GM12875 (cell line): Measurements from ENCODE around the gene PTPRK.

Experiments
- H3K4me3 ChIP-seq: one replicate; pipeline ENCODE4 v1.5.1; 2011; ENCODE audit warnings: low read depth, low read length, control low read depth
- TF ChIP-seq, protein P1 (sequence below): IDR thresholded peaks from 2 replicates; pipeline ENCODE4 v1.5.1; 2011; ENCODE audit warnings: low read depth, mild to moderate bottlenecking, control low read depth, inconsistent platforms, low read length, moderate library complexity, borderline replicate concordance; ENCODE audit not compliant: insufficient read depth

The PTPRK gene

DNA sequence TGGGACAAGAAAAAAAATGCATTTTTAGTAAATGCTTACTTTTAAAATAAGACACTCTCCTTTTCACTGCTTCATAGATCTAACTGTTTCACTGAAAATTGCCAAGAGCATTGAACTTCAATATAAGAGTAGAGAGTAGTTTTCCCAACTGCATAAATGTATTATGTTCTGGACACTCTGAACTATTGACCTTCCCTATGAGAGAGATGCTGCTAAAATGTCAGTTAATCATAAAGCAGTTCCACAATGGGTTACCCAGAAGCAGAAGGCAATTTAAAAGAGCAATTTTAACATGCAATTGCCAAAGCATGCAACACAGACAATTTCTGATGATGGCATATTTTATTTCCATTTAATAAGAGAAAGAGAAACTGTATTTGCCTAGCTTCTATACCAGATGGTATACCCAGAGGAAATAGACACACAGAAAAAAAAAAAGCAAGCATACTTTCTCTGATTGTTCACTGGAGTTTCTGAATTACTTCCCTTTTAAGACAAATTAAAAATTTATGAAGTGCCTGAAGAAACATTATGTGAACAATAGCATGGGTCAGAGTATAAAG lies 340.4 kb downstream of the PTPRK start:
- TF ChIP-seq, protein P1, sequence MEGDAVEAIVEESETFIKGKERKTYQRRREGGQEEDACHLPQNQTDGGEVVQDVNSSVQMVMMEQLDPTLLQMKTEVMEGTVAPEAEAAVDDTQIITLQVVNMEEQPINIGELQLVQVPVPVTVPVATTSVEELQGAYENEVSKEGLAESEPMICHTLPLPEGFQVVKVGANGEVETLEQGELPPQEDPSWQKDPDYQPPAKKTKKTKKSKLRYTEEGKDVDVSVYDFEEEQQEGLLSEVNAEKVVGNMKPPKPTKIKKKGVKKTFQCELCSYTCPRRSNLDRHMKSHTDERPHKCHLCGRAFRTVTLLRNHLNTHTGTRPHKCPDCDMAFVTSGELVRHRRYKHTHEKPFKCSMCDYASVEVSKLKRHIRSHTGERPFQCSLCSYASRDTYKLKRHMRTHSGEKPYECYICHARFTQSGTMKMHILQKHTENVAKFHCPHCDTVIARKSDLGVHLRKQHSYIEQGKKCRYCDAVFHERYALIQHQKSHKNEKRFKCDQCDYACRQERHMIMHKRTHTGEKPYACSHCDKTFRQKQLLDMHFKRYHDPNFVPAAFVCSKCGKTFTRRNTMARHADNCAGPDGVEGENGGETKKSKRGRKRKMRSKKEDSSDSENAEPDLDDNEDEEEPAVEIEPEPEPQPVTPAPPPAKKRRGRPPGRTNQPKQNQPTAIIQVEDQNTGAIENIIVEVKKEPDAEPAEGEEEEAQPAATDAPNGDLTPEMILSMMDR = no peak
- no peak overlapping the region for H3K4me3 ChIP-seq

DNA sequence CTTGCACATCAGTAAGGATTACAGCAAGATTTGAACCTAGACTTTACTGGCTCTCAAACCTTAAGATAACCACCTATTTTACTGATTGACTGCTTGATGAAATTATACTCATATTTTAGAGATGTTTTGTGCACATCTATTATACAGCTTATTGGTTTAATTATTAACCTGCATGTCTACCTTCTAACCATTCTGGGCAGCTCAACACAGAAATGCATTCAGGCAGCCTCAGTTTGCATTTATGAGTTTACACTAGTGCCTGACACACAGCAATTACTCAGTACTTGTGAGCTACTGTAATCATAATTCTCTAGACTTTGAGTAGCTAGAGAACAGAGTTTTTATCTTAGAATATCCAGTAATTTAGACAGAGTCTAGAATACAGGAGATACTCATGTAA lies 345.7 kb downstream of the PTPRK start:
- no peak overlapping the region for H3K4me3 ChIP-seq
- TF ChIP-seq, protein P1 = no peak

DNA sequence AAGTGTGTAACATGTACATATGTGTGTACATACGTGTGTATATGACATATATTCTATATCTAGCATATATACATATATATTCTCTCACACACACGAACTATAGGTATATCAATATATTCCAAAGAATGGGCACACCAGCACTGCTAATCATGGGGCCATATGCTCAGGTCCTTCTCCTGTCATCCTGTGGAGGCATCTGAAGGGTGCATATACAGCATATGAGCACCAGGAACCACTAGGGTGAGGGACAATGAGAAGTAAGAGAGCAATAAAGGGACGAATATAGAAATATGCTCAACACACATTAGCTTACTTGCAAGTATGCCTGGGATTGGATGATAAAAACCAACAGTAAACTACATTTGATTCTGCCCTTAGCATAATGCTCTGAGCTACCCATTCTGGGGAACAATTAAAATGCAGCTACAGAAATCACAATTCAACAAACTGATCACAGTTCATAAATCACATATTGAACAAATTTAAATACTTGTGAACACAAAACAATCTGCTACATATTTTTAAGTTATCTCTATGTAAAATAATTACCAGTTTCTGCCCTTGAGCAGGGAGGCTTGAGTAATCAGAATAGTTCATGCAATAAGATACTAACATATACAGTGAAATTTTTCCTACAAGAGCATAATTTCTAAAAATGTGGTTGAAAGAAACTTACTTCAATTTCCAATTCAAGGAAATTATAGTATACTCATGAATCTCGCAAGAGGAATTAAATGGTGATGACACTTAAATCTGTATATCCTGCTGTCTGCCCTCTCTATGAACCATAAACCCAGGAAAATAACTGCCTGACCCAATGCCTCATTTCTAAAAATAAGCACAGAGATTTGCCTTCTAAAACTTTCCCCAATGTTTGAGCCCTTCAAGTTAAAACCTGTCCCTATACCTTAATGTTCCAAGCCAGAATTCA lies 347.4 kb downstream of the PTPRK start:
- TF ChIP-seq, protein P1 = no peak
- H3K4me3 ChIP-seq = no peak overlapping the region

- H3K4me3 ChIP-seq = no peak overlapping the region
- TF ChIP-seq, protein P1 = no peak
Observed at GRCh38 chr6:128172081-128172480, 348.3 kb downstream of the PTPRK start.

DNA sequence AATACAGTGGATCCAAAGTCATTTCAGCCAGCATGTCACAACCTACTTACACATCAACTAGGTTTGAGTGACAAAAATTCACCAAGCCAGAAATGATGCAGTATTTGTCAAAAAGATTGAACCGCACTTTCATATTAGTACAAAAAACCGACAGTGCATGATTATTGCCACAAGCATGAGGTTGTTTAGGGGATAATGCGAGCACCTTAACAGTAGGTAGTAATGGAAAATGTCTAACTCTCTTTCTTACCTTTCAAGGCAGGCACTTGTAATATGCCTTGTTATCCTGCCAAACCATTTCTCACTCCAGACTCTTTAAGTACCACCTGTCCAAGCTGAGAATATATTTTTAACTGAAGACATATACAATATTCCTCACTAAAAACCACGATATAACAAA lies 349.2 kb downstream of the PTPRK start:
- H3K4me3 ChIP-seq = no peak overlapping the region
- TF ChIP-seq, protein P1 = no peak

GRCh38 chr6:128168244-128168643 lies 352.2 kb downstream of the PTPRK start:
- TF ChIP-seq, protein P1 = no peak

DNA sequence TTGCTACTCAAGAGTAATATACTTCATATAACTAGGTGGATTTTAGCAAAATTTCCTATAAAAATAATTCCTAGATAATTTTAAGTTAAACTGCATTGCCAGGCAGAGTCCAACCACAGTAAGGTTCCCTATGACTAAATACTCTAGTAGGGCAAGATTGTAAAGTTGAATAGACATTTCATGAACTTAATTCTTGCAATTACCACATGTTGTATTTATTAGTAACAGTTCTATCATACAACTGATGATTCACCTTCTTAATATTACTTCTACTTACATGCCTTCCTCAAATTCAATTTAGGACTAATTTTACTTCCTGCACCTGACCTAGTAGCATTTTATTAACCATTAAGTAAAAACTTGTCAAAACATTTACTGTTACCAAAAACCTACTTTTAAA lies 352.8 kb downstream of the PTPRK start:
- TF ChIP-seq, protein P1 = no peak

More at GRCh38 chr6:128168244-128168643, 352.2 kb downstream of the PTPRK start:
- no peak overlapping the region for H3K4me3 ChIP-seq

More for the DNA sequence above, 352.8 kb downstream of the PTPRK start:
- no peak overlapping the region for H3K4me3 ChIP-seq
